HG03469 (cell line): Measurements from ENCODE around the gene CTSZ.
"Not testable (repeated sequence)": the region's sequence is repeated elsewhere in the genome, so short reads cannot be mapped to it uniquely, and the experiment has no call there.

Experiments
- ATAC-seq: cut with Tn5 transposase; IDR thresholded peaks from one replicate; pipeline ENCODE4 v1.9.1; 2021; ENCODE audit warnings: mild to moderate bottlenecking, moderate library complexity, moderate number of reproducible peaks; ENCODE audit not compliant: unreplicated experiment

Gene CTSZ

DNA sequence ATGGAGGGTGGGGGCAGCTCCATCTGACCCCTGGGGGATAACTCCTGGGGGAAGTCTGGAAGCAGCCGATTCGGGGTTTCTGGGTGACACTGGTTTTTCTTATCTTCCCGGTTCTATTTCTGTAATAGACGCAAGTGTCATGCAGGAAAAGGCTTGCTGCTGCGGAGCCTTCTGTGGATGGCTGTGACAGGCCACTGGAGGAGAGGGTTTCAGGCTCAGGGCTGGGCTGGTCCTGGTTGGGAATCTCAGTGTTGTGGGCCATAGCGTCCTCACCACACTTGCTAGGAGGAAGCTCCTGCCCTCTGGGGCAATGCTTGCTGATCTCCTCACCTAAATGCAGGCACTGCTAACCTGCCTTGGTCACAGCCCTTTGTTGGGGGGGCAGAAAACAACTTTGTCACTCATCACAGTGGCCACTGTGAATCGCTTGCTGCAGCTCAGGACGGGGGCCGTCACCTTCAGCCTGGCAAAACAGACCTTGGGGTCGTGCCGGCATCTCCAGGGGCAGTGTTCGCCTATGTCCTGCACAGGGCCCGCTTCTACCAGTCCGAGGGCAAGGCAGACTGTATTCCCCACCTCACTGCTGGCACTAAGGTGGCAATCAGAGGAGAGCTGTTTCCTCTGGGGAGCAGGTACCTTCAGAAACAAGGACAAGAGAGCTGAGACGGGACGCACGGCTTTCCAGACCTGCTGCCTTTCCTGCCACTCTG lies 7.8 kb upstream of the CTSZ start:
- no peak for ATAC-seq

DNA sequence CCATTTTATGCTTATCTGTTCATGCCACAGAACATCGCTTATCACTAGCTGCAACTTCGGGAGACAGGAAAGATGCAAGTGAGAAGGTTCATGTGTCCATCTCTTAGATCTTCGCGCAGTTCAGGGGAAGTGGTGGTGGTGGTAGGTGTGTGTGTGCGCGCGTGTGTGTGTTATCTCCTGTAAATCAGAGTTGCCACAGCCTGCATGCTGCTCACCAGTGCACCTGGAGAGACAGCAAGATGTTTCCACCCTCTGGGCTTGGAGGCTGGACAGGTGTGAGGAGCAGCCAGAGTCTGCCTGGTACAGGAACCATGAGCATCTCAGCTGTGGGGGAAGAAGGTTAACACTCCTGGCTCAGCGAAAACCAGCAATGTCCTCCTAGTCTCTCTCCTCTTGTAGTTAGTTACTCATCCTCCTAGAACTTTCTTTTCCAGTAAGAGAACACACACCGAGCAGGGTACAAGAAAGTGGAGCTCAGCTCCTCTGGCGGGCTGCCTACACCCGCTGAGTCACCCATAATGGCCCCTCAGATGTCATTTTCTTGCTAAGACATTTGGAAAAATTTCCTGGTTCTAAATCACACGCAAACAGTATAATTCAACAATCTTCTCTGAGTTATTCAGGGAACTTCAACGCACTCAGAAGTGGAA lies 7.0 kb upstream of the CTSZ start:
- no peak for ATAC-seq

DNA sequence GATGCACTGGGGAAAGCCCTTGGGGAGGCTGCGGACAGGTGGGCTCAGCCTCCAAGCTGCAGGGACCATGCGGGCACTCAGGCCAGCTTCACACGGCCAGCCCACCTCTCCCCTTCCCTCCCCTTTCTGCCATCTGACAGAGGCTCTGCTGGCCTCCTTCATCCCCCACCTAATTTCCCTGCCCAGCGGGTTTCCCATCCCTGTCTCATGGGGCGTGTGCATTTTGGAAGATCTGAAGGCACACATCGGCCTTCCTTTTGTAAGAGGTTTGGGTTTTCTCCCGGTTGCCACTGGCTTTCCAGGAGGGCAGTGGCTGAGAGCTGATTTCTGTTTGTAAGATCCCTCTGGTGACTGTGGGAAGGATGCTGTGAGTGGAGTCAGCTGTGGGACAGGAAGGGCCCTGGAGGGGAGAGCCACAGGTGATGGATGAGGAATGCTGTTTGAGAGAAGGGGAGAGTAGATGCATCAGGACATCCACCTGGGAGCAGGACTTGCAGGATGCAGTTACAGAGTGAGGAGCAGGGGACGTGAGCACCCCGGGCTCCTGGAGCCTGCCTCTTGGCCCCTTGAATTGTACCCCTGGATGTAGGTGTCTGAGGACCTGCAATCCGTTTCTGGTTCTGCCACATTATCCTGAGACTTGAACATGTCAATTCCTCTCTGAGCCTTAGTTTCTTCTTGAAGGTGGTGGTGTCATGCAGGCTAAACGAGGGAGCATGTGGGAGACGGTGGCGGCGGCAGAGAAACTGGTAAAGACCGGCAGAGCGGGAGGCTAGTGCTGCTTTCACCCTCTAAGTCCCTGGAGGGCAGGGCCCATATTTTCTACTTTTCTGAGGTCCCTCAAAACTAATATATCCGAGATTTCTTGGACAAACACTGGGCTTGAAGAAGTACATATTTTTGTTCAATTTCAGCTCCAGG lies 6.2 kb upstream of the CTSZ start:
- no peak for ATAC-seq

DNA sequence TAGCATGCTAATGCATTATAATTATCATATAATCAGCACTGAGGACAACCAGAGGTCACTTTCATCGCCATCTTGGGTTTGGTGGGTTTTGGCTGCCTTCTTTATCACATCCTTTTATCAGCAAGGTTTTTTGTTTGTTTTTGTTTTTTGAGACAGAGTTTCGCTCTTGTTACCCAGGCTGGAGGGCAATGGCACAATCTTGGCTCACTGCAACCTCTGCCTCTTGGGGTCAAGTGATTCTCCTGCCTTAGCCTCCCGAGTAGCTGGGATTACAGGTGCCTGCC lies 4.8 kb upstream of the CTSZ start:
- not testable (repeated sequence) for ATAC-seq

DNA sequence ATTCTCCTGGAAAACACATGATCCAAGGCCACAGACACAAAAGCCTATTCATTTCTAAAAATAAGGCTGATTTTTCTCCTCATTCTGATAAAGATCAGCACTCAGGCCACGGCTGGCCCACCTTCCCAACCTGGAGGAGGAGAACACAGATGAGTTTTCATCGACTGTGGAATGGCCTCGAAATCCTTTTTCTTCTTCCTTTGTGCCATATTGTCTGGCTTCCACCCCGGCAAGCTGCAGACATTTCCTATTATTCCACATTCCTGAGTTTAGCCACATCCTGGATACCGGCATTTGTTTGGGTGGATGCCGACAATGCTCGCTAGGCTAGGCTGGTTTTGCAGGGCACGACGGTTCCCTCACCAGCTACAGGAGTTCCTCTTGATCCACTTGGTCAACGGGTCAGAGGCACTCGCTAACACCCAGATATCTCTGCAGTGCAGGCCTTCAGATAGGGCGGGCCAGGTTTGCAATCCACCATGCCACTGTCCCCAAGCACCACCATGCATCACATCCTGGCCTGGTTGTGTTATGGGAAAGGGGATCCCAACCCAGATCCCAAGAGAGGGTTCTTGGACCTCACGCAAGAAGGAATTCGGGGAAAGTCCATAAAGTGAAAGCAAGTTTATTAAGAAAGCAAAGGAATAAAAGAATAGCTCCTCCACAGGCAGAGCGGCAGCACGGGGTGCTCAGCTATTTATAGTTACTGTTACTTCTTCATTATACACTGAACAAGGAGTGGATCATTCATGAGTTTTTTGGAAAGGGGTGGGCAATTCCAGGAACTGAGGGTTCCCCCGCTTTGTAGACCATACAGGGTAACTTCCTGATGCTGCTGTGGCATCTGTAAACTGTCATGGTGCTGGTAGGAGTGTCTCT lies 4.2 kb upstream of the CTSZ start:
- no peak for ATAC-seq

DNA sequence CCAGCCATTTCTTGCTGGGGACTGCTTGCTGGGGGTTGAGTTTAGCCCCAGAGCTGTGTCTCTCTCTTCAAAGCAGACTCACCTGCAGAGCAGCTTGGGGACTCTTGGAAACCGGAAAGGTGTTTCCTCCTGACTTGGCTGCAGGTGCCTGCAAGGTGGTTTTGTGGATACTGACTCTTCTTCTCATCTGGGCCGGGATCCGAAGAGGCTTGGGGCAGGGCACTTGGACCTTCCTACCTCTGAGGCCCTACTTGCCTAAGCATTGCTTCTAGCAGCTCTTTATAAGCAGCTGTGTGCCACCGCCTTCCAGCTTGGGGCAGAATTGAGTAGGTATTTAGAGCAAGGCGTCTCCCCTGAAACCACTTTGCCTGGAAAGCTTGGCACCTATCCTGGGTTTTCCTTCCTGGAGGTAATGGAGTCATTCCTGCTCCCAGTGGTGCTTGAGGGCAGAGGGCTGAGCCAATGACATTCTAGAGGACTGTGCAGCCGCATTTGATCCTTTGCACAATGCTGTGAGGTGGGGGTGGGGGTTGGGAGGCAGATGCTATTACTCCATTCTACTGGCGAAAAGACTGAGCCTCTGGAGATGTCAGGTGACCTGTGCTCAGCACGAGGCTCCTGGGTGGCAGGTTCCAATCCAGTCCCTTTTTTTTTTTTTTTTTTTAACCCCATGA lies 3.4 kb upstream of the CTSZ start:
- ATAC-seq, result no peak

DNA sequence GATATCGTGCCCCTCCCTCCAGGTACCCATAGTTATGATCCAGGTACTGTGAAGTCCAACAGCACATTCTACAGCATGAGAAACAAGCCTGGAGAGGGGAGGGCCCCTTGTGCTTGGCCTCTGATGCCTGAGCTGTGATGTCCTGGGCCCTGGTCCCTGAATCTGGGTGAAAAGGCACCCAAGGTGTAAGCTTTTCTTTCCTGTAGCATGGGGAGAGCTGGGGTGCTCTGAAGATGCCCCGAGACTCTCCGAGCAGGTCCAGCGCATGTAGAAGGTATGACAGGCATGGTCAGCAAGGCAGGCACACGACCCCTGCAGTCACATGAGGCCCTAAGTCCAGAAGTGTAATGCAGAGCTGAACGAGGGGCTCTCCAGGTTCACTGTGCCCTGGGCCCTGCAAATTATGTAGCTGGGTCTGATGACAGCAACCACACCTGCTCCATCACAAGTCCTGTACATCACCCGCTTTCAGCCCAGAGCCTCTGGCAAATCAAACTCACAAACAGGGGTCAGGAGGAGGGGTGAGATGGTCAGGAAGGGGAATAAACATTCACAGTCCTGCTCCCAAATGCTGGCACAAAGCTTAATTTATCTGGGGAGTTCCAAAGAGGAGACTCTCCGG lies 1.8 kb upstream of the CTSZ start:
- ATAC-seq, result no peak

DNA sequence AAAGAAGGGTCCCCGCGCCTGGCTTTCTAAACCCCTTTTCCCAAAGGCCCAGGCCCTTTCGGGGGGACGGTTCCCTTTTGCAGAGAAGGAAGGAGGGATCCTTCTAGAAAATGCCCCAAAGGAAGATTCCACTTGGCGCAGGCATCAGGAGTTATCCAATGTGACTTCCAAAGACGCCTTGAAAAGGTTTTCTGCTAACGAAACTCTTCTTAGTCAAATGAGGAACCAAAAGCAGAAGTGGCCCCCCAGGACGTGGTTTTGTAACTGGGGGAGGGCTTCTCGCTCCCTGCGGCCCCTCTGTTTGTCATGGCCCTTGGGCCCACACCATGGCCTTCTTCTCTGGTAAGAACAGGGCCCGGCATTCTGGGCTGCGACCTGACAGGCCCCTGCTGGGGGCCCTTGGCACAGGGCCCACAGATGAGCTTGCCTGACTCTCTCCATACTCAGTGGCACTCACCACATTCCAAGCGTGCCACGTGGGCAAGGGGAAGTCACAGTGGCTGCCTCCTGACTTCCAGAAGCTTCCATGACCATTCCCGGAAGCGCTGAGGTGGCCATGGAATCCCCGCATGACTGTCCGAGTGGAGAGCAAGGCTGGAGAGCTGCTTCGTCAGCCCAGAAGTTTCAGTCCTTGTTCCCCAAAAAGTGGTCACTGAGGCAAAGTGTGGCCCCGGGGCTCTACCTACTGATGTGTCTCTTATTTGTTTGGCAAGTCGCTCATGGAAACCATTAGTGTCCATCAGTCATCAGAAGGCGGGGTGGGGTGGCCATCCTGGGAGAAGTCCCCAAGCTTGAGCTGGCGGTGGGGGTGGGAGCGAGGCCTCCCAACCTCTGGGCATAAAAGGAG lies 834 bp upstream of the CTSZ start:
- ATAC-seq, result no peak

DNA sequence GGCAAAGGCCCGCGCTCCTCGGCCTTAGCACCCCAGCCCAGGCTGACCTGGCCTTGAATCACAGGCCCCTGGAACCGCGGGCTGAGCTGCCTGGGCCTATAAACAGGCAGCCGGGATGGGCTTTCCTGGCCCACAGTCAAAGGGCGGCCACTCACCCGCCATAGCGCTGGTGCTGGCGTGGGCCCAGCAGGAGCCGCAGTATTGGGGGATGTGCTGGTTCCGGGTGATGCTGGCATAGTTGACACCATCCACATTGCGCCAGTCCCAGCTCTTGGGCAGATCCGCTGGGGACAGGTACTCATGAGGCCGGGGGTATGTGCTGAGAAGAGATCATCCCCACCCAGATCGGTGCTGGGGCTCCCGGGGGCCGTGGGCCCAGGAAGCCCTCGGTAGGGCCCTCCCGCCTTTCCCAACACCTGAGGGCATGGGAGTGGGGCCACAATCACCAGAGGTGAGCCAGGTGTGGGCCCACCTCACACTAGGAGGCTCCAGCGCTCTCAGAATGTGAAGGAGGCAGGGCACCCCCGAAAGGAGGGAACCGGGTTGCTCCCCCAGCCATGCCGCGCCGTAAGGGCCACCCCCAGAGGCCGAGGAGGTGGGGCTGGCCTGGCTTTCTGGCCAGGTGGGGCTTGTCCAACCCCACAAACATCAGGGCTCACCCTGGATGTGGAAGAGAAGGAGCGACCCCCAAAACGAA lies 739 bp downstream of the CTSZ start:
- ATAC-seq, result no peak

DNA sequence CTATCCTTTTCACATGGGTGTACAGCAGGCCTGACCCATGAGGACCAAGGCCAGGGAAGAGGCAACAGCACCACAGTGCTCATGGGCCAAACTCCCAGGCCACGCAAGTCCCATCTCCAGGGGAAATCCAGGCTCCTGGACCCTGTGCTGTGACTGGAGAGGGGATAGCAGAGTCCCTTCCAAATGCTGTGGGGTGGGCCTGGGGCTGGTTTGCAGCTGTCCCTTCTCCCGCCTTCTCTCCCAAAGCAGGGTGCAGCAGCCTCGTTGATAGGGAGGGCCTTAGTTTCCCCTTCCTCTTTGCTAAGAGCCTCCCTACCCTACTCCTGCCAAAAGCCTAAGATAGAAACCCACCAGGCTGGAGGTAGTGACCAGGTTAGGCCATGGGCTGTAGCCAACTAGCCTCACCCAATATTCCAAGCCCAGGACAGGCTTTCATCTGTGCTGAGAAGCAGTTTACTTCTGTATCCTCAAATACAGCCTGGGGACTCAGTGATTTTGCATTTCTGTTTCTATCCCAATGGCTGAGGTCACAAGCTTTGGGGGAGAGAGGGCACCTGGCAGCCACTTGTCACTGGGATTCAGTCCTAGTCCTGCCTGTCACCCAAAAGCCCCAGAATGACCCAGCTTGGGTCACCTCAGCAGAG lies 1.4 kb downstream of the CTSZ start:
- no peak for ATAC-seq

DNA sequence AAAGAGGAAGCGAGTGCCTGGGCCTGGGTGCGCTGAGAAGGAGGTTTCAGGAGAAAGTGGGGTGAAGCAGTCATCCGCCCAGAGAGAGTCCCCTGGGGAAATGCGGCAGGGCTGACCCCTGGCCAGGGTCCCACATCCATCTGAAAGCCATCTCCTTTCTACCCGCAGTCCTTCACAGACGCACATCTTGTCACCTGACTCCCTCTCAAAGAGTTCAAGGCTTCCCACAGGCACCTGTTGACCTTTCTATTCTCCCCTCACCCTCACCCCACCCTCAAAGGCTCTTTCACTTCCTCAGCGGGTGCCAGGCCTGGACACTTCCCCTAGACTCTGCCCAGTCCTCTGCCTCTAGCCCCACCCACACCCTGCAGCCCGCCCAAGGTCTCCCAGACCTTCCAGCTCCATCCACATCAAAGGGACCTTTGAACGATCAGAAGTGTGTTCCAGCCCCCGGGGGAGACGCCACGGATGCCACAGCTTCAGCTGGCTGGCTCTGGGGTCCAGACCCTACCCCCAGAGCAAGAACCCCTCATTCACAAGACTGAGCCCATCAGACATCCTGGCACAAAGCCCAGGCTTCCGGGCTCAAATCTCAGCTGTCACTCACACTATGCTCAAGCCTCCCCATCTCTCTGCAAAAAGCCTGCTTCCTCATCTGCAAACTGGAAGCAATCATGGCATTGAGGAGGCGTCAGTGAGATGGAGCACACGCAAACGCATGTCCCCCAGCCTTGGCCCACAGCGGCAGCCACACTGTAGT lies 2.1 kb downstream of the CTSZ start:
- ATAC-seq, result peak; percentile 33

DNA sequence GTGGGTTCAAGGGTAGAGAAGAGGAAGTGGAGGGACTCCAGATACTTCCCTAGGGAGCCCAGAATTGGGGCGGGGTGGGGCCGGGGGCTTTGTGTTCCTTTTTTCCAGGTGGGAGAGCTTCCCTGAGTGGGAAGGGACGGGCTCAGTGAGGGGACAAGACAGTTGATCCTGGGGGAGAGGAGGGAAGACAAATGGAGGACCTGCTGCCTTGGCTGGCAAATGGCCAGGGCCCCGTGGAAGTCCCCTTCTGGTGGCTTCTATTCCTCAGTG lies 2.6 kb downstream of the CTSZ start:
- no peak for ATAC-seq

DNA sequence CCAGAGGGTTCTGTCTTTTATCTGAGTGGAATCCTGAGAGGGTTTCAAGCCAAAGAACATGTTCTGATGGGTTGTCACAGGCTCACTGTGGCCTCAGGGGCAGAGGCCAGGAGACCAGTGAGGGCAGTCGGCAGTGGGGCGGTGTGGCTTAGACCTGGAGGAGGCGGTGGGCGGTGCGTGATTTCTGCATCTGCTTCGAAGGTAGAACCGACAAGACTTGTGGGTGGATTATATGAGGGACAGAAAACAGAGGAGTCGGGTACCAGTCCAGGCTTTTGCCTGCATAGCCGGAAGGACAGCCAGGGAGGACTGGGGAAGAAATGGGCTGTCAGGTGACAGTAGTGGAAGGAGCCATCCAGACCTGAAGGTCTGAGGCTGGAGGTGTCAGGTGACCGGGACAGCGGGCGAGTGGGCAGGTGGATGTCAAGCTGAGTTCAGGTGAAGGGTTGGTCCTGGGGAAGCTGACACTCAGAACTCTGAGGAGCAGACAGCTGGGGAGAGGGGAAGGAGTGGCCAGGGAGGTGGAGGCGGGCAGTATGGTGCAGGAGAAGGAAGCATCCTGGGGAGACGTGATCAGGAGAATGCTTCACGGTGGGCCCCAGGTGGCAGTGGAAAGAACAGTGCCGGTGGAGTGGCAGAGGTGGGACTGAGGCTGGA lies 3.1 kb downstream of the CTSZ start:
- no peak for ATAC-seq

DNA sequence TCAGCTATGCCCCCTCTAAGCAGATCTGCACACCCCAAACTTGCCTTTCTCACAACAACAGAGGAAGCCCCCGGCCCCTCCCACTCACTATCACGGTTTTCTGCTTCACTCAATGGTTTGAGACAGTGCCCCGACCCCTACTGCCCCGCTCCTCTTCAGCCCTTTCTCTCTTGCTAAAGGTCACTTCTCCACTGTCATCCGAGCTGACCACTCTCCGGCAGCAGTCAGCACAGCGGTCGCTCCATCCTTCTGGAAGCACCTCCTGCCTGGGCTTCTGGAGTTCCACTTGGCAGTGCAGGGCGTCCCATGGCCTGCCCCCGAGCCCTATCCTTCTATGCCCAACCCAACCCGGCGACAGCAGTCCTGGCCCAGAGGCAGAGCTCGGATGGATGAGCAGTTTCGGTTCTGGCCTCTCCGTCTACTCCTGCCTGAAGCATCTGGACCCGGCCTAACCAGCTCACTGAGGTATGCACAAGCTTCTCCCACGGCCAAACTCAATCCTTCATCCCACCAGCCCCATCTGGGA lies 4.1 kb downstream of the CTSZ start:
- ATAC-seq, result no peak

DNA sequence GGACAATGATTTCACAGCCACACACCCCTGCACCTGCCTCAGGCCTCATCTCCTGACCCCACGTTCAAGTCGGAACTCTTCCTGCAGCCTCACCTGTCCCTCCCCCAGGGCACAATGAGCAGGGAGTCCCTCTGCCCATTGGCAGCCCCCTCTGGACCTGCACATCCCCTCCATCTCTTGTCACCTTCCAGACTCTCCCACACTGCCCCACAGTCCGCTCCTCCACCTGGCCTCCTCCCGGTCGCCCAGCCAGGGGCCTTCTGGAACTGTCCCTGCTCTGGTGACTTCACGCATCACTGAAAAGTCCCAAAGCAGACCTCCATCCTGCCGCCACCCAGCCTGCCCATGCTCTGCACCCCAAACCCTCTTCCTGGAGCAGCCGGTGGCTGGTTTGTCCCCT lies 4.7 kb downstream of the CTSZ start:
- no peak for ATAC-seq

DNA sequence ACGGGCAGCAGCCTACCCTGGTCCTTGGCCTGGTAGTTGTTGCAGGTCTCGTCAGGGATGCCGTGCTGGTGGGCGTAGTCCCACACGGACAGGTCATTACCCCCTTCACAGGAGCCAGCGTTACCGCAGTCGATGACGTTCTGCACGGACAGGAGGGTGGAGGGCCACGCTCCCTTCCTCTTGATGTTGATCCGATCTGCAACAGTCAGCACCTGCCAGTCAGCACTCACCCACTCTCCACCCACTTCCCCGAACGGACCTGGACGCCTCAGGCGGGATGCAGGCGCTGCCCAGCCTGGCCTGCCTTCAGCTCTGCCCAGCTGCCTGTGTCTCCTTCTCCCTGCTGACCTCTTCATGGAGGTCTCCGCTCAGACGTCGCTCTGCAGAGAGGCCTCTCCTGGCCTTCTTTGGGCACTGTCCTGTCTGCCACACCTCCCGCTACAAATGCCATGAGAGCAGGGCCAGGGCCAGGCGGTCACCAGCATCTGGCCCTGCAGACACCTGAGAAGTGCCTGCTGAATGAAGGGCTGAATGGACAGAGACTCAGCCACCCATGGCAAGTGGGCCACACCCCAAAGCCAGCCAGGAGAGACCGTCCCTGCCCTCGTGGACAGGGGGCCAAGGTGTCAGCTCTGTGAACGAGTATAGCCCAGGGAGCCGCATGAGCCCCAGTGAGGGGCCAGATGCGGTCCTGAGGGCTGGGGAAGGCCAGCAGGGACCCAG lies 5.4 kb downstream of the CTSZ start:
- no peak for ATAC-seq
